ENCODE results near the gene ERAS.
"Not testable (repeated sequence)": the region's sequence is repeated elsewhere in the genome, so short reads cannot be mapped to it uniquely, and the experiment has no call there.

Gene ERAS

GRCh38 chrX:48831136-48831908 lies 5.0 kb downstream of the ERAS start:
- Histone ChIP-seq H3K36me3 (ENCODE audit: control insufficient read depth, insufficient read depth, low read length) (no peaks in the 10 kb centered on the region), H3K27ac (ENCODE audit: insufficient read depth, low read depth, low read length, poor library complexity, severe bottlenecking) (no peak overlapping the region), H3K9me3 (ENCODE audit: control insufficient read depth, low read length) (no peaks in the 10 kb centered on the region), H3K4me3 (ENCODE audit: insufficient read depth, low read depth, low read length) (peak overlapping the region; percentile 10), H3K4me1 (ENCODE audit: control insufficient read depth, insufficient read depth, low read length) (no peaks in the 10 kb centered on the region), H3K27me3 (ENCODE audit: control insufficient read depth, insufficient read depth, low read length, poor library complexity, severe bottlenecking) (peaks cover 64% of the 10 kb centered on the region)
- 7 to 8% methylated on average over 58 of the region's 58 CpGs for WGBS, 2 experiments

- Histone ChIP-seq H3K27ac (ENCODE audit: insufficient read depth, low read depth, low read length, poor library complexity, severe bottlenecking) (no peak overlapping the region), H3K27me3 (ENCODE audit: control insufficient read depth, insufficient read depth, low read length, poor library complexity, severe bottlenecking) (peaks cover 68% of the 10 kb centered on the region), H3K4me3 (ENCODE audit: insufficient read depth, low read depth, low read length) (peak overlapping the region; percentile 10)
These were observed 5.6 kb downstream of the ERAS start for GRCh38 chrX:48831909-48832291.

GRCh38 chrX:48833542-48834138 lies 7.3 kb downstream of the ERAS start:
- Histone ChIP-seq H3K36me3 (ENCODE audit: control insufficient read depth, insufficient read depth, low read length) (no peaks in the 10 kb centered on the region), H3K4me3 (ENCODE audit: insufficient read depth, low read depth, low read length) (no peak overlapping the region), H3K9me3 (ENCODE audit: control insufficient read depth, low read length) (no peaks in the 10 kb centered on the region), H3K4me1 (ENCODE audit: control insufficient read depth, insufficient read depth, low read length) (no peaks in the 10 kb centered on the region), H3K27me3 (ENCODE audit: control insufficient read depth, insufficient read depth, low read length, poor library complexity, severe bottlenecking) (peaks cover 68% of the 10 kb centered on the region), H3K27ac (ENCODE audit: insufficient read depth, low read depth, low read length, poor library complexity, severe bottlenecking) (no peak overlapping the region)
- 47 to 61% methylated on average over 7 to 8 of the region's 9 CpGs for WGBS, 2 experiments

More at GRCh38 chrX:48831909-48832291, 5.6 kb downstream of the ERAS start:
- 1% methylated on average over 57 of the region's 57 CpGs for WGBS, 2 experiments
- Histone ChIP-seq H3K36me3 (ENCODE audit: control insufficient read depth, insufficient read depth, low read length) (no peaks in the 10 kb centered on the region), H3K9me3 (ENCODE audit: control insufficient read depth, low read length) (no peaks in the 10 kb centered on the region), H3K4me1 (ENCODE audit: control insufficient read depth, insufficient read depth, low read length) (no peaks in the 10 kb centered on the region)

GRCh38 chrX:48834383-48834709 lies 8.0 kb downstream of the ERAS start:
- Histone ChIP-seq H3K4me1 (ENCODE audit: control insufficient read depth, insufficient read depth, low read length) (no peaks in the 10 kb centered on the region), H3K4me3 (ENCODE audit: insufficient read depth, low read depth, low read length) (no peak overlapping the region), H3K27ac (ENCODE audit: insufficient read depth, low read depth, low read length, poor library complexity, severe bottlenecking) (no peak overlapping the region), H3K36me3 (ENCODE audit: control insufficient read depth, insufficient read depth, low read length) (no peaks in the 10 kb centered on the region), H3K27me3 (ENCODE audit: control insufficient read depth, insufficient read depth, low read length, poor library complexity, severe bottlenecking) (peaks cover 68% of the 10 kb centered on the region), H3K9me3 (ENCODE audit: control insufficient read depth, low read length) (no peaks in the 10 kb centered on the region)
- WGBS, 2 experiments: 8 to 14% methylated on average over 7 of the region's 7 CpGs

- Histone ChIP-seq H3K36me3 (ENCODE audit: control insufficient read depth, insufficient read depth, low read length) (no peaks in the 10 kb centered on the region), H3K4me3 (ENCODE audit: insufficient read depth, low read depth, low read length) (peak within 1 kb of the TSS; percentile 29), H3K4me1 (ENCODE audit: control insufficient read depth, insufficient read depth, low read length) (no peaks in the 10 kb centered on the region), H3K27ac (ENCODE audit: insufficient read depth, low read depth, low read length, poor library complexity, severe bottlenecking) (no peak within 1 kb of the TSS), H3K27me3 (ENCODE audit: control insufficient read depth, insufficient read depth, low read length, poor library complexity, severe bottlenecking) (peaks cover 58% of the 10 kb centered on the region), H3K9me3 (ENCODE audit: control insufficient read depth, low read length) (no peaks in the 10 kb centered on the region)
- 30 to 44% methylated on average over 16 to 21 of the region's 35 CpGs for WGBS, 2 experiments
These were observed 9.4 kb downstream of the ERAS start, which contains the start of gene PCSK1N for GRCh38 chrX:48835524-48836329. Gene PCSK1N, minus strand, starts transcription at chrX:48835610. Its CDS starts 78 bp downstream, at chrX:48835532.

GRCh38 chrX:48839686-48840085 lies 13.4 kb downstream of the ERAS start:
- no peak overlapping the region for H3K27ac ChIP-seq (ENCODE audit: insufficient read depth, low read depth, low read length, poor library complexity, severe bottlenecking)
- no peaks in the 10 kb centered on the region for H3K9me3 ChIP-seq (ENCODE audit: control insufficient read depth, low read length)
- no peak overlapping the region for H3K4me3 ChIP-seq (ENCODE audit: insufficient read depth, low read depth, low read length)
- WGBS, 2 experiments: 91 to 94% methylated on average over 9 to 10 of the region's 10 CpGs
- H3K36me3 ChIP-seq (ENCODE audit: control insufficient read depth, insufficient read depth, low read length): no peaks in the 10 kb centered on the region
- peaks cover 19% of the 10 kb centered on the region for H3K27me3 ChIP-seq (ENCODE audit: control insufficient read depth, insufficient read depth, low read length, poor library complexity, severe bottlenecking)
- no peaks in the 10 kb centered on the region for H3K4me1 ChIP-seq (ENCODE audit: control insufficient read depth, insufficient read depth, low read length)

GRCh38 chrX:48848847-48849246 lies 22.5 kb downstream of the ERAS start:
- Histone ChIP-seq H3K4me3 (ENCODE audit: insufficient read depth, low read depth, low read length) (no peak overlapping the region), H3K4me1 (ENCODE audit: control insufficient read depth, insufficient read depth, low read length) (no peaks in the 10 kb centered on the region), H3K27me3 (ENCODE audit: control insufficient read depth, insufficient read depth, low read length, poor library complexity, severe bottlenecking) (no peaks in the 10 kb centered on the region), H3K36me3 (ENCODE audit: control insufficient read depth, insufficient read depth, low read length) (no peaks in the 10 kb centered on the region), H3K9me3 (ENCODE audit: control insufficient read depth, low read length) (no peaks in the 10 kb centered on the region), H3K27ac (ENCODE audit: insufficient read depth, low read depth, low read length, poor library complexity, severe bottlenecking) (no peak overlapping the region)
- WGBS, 2 experiments: no CpG with 5 or more reads among the region's 1 CpG

GRCh38 chrX:48852857-48853256 lies 26.5 kb downstream of the ERAS start:
- no peak overlapping the region for H3K4me3 ChIP-seq (ENCODE audit: insufficient read depth, low read depth, low read length)
- no peaks in the 10 kb centered on the region for H3K4me1 ChIP-seq (ENCODE audit: control insufficient read depth, insufficient read depth, low read length)
- H3K27me3 ChIP-seq (ENCODE audit: control insufficient read depth, insufficient read depth, low read length, poor library complexity, severe bottlenecking): no peaks in the 10 kb centered on the region
- H3K27ac ChIP-seq (ENCODE audit: insufficient read depth, low read depth, low read length, poor library complexity, severe bottlenecking): no peak overlapping the region
- no peaks in the 10 kb centered on the region for H3K36me3 ChIP-seq (ENCODE audit: control insufficient read depth, insufficient read depth, low read length)
- WGBS, 2 experiments: 84 to 88% methylated on average over 7 of the region's 7 CpGs
- H3K9me3 ChIP-seq (ENCODE audit: control insufficient read depth, low read length): no peaks in the 10 kb centered on the region

GRCh38 chrX:48853494-48853893 lies 27.2 kb downstream of the ERAS start:
- not testable (repeated sequence) for H3K27me3 ChIP-seq (ENCODE audit: control insufficient read depth, insufficient read depth, low read length, poor library complexity, severe bottlenecking)

GRCh38 chrX:48854121-48854804 lies 27.9 kb downstream of the ERAS start:
- H3K27me3 ChIP-seq (ENCODE audit: control insufficient read depth, insufficient read depth, low read length, poor library complexity, severe bottlenecking); H3K9me3 ChIP-seq (ENCODE audit: control insufficient read depth, low read length); H3K27ac ChIP-seq (ENCODE audit: insufficient read depth, low read depth, low read length, poor library complexity, severe bottlenecking); H3K36me3 ChIP-seq (ENCODE audit: control insufficient read depth, insufficient read depth, low read length); H3K4me3 ChIP-seq (ENCODE audit: insufficient read depth, low read depth, low read length); H3K4me1 ChIP-seq (ENCODE audit: control insufficient read depth, insufficient read depth, low read length): not testable (repeated sequence)
- WGBS, 2 experiments: 92 to 96% methylated on average over 12 of the region's 12 CpGs

More at GRCh38 chrX:48853494-48853893, 27.2 kb downstream of the ERAS start:
- H3K4me1 ChIP-seq (ENCODE audit: control insufficient read depth, insufficient read depth, low read length); H3K27ac ChIP-seq (ENCODE audit: insufficient read depth, low read depth, low read length, poor library complexity, severe bottlenecking); H3K4me3 ChIP-seq (ENCODE audit: insufficient read depth, low read depth, low read length); H3K9me3 ChIP-seq (ENCODE audit: control insufficient read depth, low read length); H3K36me3 ChIP-seq (ENCODE audit: control insufficient read depth, insufficient read depth, low read length): not testable (repeated sequence)
